Measurements from ENCODE around the gene GSTK1.

The GSTK1 gene

GRCh38 chr7:143229054-143229790 is 34.0 kb upstream of the GSTK1 start:
- H3K9me3 ChIP-seq (ENCODE audit: low read length), result no peaks in the 10 kb centered on the region
- no peaks in the 10 kb centered on the region for H3K36me3 ChIP-seq (ENCODE audit: insufficient read depth, low read length)
- no peak overlapping the region for H3K4me3 ChIP-seq (ENCODE audit: low read depth, low read length, poor library complexity, severe bottlenecking)
- no peak overlapping the region for H3K9ac ChIP-seq (ENCODE audit: low read length)
- H3K27ac ChIP-seq (ENCODE audit: low read depth, low read length, poor library complexity, severe bottlenecking), result no peak overlapping the region
- peaks cover 7% of the 10 kb centered on the region; the same call in 1 of the 2 replicates for H3K27me3 ChIP-seq (ENCODE audit: insufficient read depth, low read length)
- TF ChIP-seq EZH2 (IDR thresholded peaks at IDR 0.05; ENCODE audit: borderline replicate concordance, low read length), result no peak
- TF ChIP-seq CTCF (IDR thresholded peaks at IDR 0.05; ENCODE audit: low read length), result no peak
- no peaks in the 10 kb centered on the region for H3K9me2 ChIP-seq (ENCODE audit: low read depth, low read length)
- H3K4me1 ChIP-seq (ENCODE audit: insufficient read depth, low read length, severe bottlenecking), result no peaks in the 10 kb centered on the region
- H3F3A ChIP-seq (ENCODE audit: insufficient read depth, low read length), result no peaks in the 10 kb centered on the region
- H2AFZ ChIP-seq (ENCODE audit: low read length), result no peak overlapping the region
- no peak overlapping the region for H3K4me2 ChIP-seq (ENCODE audit: low read length)
- H4K20me1 ChIP-seq (ENCODE audit: insufficient read depth, low read length), result no peaks in the 10 kb centered on the region
- no peaks in the 10 kb centered on the region for H3K79me2 ChIP-seq (ENCODE audit: insufficient read depth, low read length)

- Histone ChIP-seq H3K9me2 (ENCODE audit: low read depth, low read length) (no peaks in the 10 kb centered on the region), H3K4me1 (ENCODE audit: insufficient read depth, low read length, severe bottlenecking) (no peaks in the 10 kb centered on the region), H3F3A (ENCODE audit: insufficient read depth, low read length) (no peaks in the 10 kb centered on the region), H3K4me2 (ENCODE audit: low read length) (no peak overlapping the region), H3K79me2 (ENCODE audit: insufficient read depth, low read length) (no peaks in the 10 kb centered on the region), H3K9ac (ENCODE audit: low read length) (no peak overlapping the region), H4K20me1 (ENCODE audit: insufficient read depth, low read length) (no peaks in the 10 kb centered on the region), H3K9me3 (ENCODE audit: low read length) (no peaks in the 10 kb centered on the region), H3K4me3 (ENCODE audit: low read depth, low read length, poor library complexity, severe bottlenecking) (no peak overlapping the region), H2AFZ (ENCODE audit: low read length) (no peak overlapping the region), H3K27ac (ENCODE audit: low read depth, low read length, poor library complexity, severe bottlenecking) (no peak overlapping the region), H3K36me3 (ENCODE audit: insufficient read depth, low read length) (no peaks in the 10 kb centered on the region), H3K27me3 (ENCODE audit: insufficient read depth, low read length) (no peaks in the 10 kb centered on the region)
- TF ChIP-seq EZH2 (IDR thresholded peaks at IDR 0.05; ENCODE audit: borderline replicate concordance, low read length) (no peak), CTCF (IDR thresholded peaks at IDR 0.05; ENCODE audit: low read length) (no peak)
These were observed 32.4 kb upstream of the GSTK1 start for GRCh38 chr7:143230602-143231457.

GRCh38 chr7:143233816-143234532 is 29.3 kb upstream of the GSTK1 start:
- Histone ChIP-seq H3K4me1 (ENCODE audit: insufficient read depth, low read length, severe bottlenecking) (no peaks in the 10 kb centered on the region), H3F3A (ENCODE audit: insufficient read depth, low read length) (no peaks in the 10 kb centered on the region), H3K4me2 (ENCODE audit: low read length) (no peak overlapping the region), H3K4me3 (ENCODE audit: low read depth, low read length, poor library complexity, severe bottlenecking) (no peak overlapping the region), H3K9ac (ENCODE audit: low read length) (no peak overlapping the region), H4K20me1 (ENCODE audit: insufficient read depth, low read length) (no peaks in the 10 kb centered on the region), H3K27ac (ENCODE audit: low read depth, low read length, poor library complexity, severe bottlenecking) (no peak overlapping the region), H3K9me3 (ENCODE audit: low read length) (no peaks in the 10 kb centered on the region), H2AFZ (ENCODE audit: low read length) (no peak overlapping the region), H3K9me2 (ENCODE audit: low read depth, low read length) (no peaks in the 10 kb centered on the region), H3K79me2 (ENCODE audit: insufficient read depth, low read length) (no peaks in the 10 kb centered on the region), H3K27me3 (ENCODE audit: insufficient read depth, low read length) (no peaks in the 10 kb centered on the region), H3K36me3 (ENCODE audit: insufficient read depth, low read length) (no peaks in the 10 kb centered on the region)
- TF ChIP-seq CTCF (IDR thresholded peaks at IDR 0.05; ENCODE audit: low read length), result no peak
- TF ChIP-seq EZH2 (IDR thresholded peaks at IDR 0.05; ENCODE audit: borderline replicate concordance, low read length), result no peak

Data from OCI-LY1 (cell line).